Right kidney (tissue), 9 donors: ENCODE data around the gene IL17RE.
"Not testable (repeated sequence)": the region's sequence is repeated elsewhere in the genome, so short reads cannot be mapped to it uniquely, and the experiment has no call there.

Experiments
- DNase-seq: peaks from one replicate; pipeline ENCODE4 v3.0.0-alpha.2; 2016
- long read RNA-seq, 8 donors: transcript quantifications; one replicate each; lab custom pipeline, GENCODE V29; 2026

IL17RE gene, protein sequence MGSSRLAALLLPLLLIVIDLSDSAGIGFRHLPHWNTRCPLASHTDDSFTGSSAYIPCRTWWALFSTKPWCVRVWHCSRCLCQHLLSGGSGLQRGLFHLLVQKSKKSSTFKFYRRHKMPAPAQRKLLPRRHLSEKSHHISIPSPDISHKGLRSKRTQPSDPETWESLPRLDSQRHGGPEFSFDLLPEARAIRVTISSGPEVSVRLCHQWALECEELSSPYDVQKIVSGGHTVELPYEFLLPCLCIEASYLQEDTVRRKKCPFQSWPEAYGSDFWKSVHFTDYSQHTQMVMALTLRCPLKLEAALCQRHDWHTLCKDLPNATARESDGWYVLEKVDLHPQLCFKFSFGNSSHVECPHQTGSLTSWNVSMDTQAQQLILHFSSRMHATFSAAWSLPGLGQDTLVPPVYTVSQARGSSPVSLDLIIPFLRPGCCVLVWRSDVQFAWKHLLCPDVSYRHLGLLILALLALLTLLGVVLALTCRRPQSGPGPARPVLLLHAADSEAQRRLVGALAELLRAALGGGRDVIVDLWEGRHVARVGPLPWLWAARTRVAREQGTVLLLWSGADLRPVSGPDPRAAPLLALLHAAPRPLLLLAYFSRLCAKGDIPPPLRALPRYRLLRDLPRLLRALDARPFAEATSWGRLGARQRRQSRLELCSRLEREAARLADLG
- long read RNA-seq, donor 1: 0 reads
- long read RNA-seq, donor 2, partial matches to known transcripts: 6 of 6 reads
- long read RNA-seq, donor 2, other reads (novel, unspliced or antisense): 0 of 6 reads
- long read RNA-seq, donor 3, partial matches to known transcripts: 5 of 5 reads
- long read RNA-seq, donor 3, other reads (novel, unspliced or antisense): 0 of 5 reads
- long read RNA-seq, donor 4: 0 reads
- long read RNA-seq, donor 5, partial matches to known transcripts: 6 of 6 reads
- long read RNA-seq, donor 5, other reads (novel, unspliced or antisense): 0 of 6 reads
- long read RNA-seq, donor 6, partial matches to known transcripts: 0 of 1 reads
- long read RNA-seq, donor 6, other reads (novel, unspliced or antisense): 0 of 1 reads
- long read RNA-seq, donor 7, partial matches to known transcripts: 11 of 11 reads
- long read RNA-seq, donor 7, other reads (novel, unspliced or antisense): 0 of 11 reads
- long read RNA-seq, donor 8: 0 reads

DNA sequence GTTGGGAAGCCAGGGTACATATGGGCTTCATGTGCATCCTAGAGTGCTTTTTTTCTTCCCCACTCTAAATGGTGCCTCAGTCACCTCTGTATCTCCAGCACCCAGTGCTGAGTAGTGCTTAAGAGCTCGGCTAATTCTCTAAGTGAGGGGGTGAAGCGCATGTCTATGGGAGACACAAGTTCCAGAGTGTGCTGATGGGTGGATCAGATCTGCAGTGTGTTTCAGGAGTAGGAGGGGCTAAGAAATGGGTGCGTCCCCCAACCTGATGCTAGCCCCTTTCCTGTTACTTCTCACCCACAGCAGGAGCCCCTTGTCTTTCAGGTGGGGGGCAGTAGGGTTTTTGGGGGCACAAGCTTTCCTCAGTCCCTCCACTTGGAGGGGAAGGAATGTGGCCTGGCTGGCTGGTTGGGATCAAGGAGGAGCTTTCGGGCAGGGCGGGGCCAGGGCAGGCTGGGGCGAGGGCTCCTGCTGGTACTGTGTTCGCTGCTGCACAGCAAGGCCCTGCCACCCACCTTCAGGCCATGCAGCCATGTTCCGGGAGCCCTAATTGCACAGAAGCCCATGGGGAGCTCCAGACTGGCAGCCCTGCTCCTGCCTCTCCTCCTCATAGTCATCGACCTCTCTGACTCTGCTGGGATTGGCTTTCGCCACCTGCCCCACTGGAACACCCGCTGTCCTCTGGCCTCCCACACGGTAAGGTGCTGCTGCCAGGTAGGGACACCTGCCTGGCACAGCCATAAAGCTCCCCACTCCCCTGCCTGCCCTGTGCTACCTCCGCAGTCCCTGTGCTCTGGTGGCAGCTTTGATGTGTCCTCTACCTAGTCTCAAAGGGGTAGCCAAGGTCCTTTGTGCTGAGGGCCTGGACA, at the start of gene IL17RE:
TSS of gene IL17RE (plus strand) at position 477 of the 866 bp plus-strand sequence. CDS start at position 562, 85 bp downstream.
- DNase-seq: peak; percentile 35

DNA sequence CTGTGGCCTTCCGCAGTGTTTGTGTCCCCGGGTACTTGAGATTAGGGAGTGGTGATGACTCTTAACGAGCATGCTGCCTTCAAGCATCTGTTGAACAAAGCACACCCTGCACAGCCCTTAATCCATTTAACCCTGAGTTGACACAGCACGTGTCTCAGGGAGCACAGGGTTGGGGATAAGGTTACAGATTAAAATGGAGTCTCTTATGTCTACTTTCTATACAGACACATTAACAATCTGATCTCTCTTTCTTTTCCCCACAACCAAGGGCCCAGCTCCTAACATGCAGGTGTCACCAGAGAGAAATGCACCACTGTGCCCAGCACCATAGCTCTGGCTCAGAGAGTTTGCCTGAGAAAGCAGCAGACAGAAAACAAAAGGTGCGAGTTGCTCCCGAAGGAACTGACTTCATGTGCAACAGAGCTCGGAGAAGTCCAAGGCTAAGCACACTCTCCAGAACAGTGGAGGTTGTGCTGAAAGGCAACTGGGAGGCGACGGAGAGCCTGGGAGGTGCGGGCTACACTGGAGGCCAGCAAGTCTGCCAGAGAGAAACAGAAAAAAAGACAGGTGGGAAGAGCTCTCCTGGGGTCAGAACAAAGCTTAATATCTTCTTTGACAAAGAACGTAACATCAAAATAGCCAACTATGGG, 48.2 kb upstream of the IL17RE start:
- not testable (repeated sequence) for DNase-seq

GRCh38 chr3:9855594-9855993, 47.1 kb upstream of the IL17RE start:
- DNase-seq: no peak

GRCh38 chr3:9859530-9860025, 43.1 kb upstream of the IL17RE start:
- no peak for DNase-seq

DNA sequence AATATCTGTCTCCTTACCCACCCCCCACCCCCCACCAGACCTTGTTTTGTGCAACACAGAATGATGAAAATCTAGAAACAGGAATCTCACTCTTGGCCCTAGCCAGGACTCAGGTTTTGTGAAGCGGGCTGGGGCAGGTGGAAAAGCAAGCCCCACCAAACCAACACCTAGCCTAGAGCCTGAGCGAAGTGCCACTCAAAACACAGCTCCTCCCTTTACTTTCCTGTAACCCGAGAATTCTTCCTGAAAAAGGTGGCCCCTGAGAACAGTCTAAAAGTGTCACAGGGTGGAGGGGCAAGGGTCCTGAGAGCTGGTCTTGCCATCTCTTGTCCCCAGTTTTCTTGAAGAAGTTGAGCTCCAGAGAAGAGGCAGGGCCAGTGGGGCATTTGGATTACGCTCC, 41.4 kb upstream of the IL17RE start:
- DNase-seq: no peak

DNA sequence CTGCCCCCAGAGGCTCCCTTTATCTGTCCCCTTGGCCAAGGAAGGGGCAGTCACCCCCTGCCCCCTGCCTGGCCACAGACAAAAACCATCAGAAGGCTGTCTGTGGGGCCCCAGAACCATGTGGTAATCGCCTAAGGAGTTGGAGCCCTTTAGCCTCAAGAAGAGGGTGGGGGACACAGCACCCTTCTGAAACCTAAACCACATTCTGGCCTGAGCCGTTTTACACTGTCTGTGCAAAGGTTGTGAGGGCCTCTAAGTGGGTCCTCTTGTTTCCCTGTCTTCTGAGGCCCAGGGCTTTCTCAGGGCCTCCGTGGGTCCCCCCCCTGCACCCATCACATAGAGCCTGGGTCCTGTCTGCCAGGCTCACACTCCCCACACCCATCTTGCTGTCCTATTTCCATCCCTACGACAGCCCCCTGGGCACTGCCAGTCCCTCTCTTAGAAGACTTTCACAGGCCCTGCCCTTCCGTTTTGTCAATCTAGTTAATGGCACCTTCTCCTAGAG, 41.0 kb upstream of the IL17RE start:
- no peak for DNase-seq

DNA sequence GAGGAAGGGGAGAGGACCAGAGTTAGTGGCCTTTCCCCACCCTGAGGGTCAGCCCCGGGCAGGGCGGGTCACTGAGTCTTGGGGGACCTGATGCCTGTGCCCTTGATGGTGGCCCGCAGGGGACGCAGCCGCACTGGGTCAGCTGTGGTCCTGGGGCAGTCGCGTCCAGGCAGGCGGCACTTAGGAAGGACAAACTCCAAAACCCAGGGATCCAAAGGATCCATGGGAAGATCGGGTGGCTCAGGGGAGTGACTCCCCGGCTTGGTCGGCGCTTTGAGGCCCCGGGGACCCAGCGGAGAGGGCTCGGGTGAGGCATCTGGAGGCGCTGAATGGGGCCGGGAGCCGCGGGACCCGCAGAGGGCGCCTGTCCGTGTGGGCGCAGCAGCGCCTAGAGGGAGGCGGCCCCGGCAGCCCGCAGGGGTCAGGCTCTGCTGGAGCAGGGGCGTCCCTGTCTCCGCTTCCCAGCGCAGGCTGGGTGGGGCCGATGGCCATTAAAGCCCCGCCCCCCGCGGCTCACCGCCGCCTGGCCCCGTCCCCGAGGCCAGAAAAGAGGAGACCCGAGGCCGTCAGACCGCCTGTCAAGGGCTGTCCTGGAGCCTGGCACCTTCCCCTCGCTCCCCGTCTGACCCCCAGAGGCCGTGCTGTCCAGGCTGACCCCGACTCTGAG, 40.1 kb upstream of the IL17RE start:
- DNase-seq: peak; percentile 62

DNA sequence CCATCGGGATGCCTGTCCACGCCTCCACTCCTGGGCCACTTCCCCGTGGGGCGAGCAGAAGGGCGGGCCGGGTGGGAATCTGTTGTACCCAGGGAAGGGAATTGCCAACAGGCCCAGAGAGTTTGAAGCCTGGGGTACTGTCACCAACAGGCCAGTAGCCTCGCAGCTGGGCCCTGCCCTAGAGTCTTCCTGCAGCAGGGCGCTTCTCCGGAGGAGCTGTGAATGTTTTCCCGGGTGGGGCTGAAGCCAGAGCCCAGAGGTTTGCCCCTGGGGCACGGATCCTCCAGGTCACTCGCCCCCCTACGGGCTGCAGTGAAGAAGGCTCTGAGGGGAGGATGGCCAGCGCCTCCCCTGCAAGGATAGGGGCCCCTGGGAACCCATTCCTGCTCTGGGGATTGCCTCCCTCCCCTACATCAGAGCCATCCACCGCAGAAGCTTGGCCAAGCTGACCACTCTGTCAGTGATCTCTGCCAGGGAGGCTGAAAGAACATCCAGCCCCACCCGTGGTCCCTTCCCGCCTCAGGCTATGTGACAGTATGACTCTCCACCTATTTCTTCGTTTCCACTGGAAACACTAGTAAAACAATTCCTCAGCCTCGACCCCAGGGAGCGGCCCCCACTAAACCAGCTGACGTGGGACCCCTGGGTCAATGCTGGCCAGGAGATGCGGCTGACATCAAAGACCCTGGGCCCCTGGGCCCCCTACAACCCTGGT, 39.4 kb upstream of the IL17RE start:
- DNase-seq: peak; percentile 7

DNA sequence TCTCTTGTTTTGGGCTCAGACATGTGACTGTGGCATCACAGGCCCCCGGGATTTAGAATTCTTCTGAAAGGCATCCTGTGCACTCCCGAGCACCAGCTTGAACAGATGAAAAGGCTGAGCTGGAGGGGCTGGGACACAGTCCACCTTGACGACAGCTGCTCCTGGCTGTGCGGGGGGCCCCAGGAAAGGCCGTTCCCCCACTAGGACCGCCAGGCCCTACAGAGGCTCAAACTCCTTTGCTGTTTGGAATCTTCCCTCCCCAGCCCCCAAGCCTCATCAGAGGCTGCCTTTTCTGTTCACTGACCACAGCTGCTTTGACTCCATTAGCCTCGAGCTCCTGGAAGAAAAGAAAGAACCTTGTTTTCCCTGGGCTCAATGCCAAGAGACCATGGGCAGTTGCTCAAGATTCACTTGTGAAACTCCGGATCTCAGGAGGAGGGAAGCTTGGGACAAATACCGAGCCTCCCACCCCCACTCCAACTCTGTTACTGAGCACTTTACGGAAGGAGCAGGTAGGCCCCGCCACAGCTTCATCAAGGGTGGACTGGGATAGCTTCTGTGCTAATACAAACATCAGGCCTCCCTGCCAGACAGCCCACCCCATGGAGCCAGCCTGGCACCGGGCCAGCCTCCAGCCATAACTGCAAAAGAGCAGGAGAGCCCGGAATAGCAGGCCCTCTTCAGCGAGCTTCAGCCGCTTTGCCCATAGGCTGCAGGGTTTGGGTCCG, 38.3 kb upstream of the IL17RE start:
- DNase-seq: peak; percentile 63

DNA sequence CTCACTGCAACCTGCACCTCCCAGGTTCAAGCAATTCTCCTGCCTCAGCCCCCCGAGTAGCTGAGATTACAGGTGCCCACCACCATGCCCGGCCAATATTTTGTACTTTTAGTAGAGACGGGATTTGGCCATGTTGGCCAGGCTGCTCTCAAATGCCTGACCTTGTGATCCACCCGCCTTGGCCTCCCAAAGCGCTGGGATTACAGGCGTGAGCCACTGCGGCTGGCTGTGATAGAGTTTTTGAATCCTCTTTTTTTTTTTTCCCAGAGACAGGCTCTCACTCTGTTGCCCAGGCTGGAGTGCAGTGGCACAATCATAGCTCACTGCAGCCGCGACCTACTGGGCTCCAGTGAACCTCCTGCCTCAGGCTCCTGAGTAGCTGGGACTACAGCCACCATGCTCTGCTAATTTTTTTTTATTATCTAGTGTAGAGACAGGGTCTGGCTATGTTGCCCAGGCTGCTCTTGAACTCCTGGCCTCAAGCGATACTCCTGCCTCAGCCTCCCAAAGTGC, 37.5 kb upstream of the IL17RE start:
- not testable (repeated sequence) for DNase-seq

- no peak for DNase-seq
Observed at GRCh38 chr3:9866639-9867038, 36.0 kb upstream of the IL17RE start.

- no peak for DNase-seq
Observed at GRCh38 chr3:9867106-9867505, 35.5 kb upstream of the IL17RE start.

DNA sequence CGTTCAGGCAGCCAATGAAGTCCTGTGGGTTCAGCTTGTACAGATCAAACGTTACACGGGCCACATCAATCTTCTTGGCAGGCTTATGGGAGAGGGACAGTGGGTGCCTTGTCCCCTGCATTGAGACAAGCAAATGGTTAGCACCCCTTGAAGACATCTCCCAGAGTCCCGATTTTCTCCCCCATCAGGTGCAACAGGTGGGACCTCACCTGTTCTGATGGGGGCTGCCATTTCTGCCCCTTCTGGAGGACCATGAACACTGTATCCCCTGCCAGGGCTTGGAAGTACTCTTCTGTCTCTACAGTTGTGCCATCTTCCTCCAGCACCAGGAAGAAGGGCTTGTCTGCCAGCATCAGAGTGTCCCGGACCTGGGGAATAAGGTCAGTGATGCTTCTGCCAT, 32.7 kb upstream of the IL17RE start:
- no peak for DNase-seq

DNA sequence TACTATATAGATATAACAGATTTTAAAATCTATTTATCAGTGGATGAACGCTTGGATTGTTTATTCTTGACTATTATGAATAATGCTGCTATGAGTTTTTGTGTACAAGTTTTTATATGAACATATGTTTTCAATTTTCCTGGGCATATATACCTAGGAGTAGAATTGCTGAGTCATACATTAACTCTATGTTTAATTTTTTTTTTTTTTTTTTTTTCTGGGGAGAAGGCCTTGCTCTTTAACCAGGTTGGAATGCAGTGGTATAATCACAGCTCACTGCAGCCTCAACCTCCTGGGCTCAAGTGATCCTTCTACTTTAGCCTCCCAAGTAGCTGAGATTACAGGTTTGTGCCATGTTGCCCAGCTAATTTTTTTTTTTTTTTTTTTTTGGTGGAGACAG, 31.7 kb upstream of the IL17RE start:
- no peak for DNase-seq

GRCh38 chr3:9872067-9872466, 30.6 kb upstream of the IL17RE start:
- DNase-seq: not testable (repeated sequence)

- DNase-seq: no peak
Observed at GRCh38 chr3:9875448-9875847, 27.2 kb upstream of the IL17RE start.

GRCh38 chr3:9876255-9876654, 26.4 kb upstream of the IL17RE start:
- DNase-seq: not testable (repeated sequence)

GRCh38 chr3:9876991-9877390, 25.7 kb upstream of the IL17RE start:
- no peak for DNase-seq

DNA sequence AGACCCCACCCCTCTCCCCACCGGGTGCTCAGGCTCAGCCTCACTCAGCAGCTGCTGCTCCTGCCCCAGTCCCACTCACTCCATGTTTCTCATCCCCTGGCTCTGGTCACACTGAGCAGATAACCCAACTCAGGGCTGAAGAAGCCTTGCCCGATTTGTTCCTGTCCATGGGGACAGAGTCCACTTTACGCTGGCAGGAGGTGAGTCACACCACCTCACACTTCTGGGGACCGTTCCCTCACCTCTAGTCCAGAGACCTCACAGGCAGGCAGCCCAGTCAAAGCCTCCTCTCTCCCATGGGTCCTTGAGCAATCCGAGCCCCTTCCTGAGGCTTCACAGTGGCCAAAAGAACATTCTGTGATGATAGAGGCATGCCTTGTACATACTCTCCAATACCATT, 23.9 kb upstream of the IL17RE start:
- no peak for DNase-seq
